GM23248 (cell line): ENCODE measurements around the gene MISP.

Experiments
- EZH2 ChIP-seq: fragments of 200-600 bp; sonication (generic); IDR thresholded peaks from 2 replicates; pipeline ENCODE4 v1.6.1; 2018; ENCODE audit warnings: antibody characterized with exemption, mild to moderate bottlenecking; ENCODE audit not compliant: insufficient read depth, poor library complexity, severe bottlenecking
- EZH2phosphoT487 ChIP-seq: fragments of 200-600 bp; sonication (generic); IDR thresholded peaks from 2 replicates; pipeline ENCODE4 v1.6.1; 2018; ENCODE audit warnings: antibody characterized with exemption, moderate library complexity, mild to moderate bottlenecking, low read depth; ENCODE audit not compliant: insufficient read depth

- no peak for TF ChIP-seq EZH2
- TF ChIP-seq EZH2phosphoT487: no peak
Observed at GRCh38 chr19:804419-805165, 53.7 kb downstream of the MISP start.
